ENCODE data around the gene WT1. TPM values are rescaled to one million over a fixed set of nuclear protein-coding genes. Genes with fewer than 3 reads are reported as not detected.

The WT1 gene
- total and polyA plus RNA-seq, 2 of the 8 experiments (the other 6 are each of a cell fraction or from before 2014, with no cell fraction given), result 0.05 to 0.17 TPM

DNA sequence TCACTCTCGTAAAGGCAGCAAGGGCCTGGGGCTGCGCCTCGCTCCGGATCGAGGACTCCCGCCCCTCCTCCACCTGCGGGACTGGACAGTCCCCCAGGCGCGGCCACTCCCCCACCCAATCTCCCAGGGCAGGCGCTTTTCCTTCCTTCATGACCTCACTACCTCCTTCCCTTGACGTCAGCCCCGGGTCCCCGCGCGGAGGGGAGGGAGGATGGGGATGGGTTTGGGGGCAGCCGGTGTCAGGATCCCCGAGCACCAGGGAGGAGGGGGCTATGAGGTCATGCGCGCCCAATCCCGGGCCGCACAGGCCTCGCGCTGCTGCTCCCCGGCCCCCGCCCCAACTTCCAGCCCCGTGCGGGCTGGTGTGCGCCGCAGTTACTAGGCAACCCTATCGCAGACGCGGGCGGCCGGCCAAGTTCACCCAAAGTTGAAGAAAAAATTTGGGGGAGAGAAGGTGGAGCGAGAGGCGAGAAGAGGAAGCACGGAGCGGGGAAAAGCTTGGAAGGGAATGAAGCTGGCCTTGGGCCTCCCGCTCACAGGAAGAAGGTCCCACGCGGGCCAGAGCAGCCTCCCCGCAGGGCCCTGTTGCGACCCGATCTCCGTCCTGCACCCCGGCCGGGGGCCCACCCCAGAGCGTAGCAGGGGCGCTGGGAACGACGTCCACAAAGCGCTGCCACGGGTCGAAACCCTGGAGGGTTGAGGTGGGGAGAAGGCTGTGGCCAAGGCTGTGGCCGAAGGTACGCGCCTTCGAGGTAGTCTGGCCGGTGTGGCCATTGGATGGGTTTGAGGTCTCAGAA is 8.3 kb downstream of the WT1 start (continued):
- TF ChIP-seq KDM1A (IDR thresholded peaks at IDR 0.05; ENCODE audit: borderline replicate concordance, low read length) (no peak), TAF7 (optimal IDR thresholded peaks at IDR 0.05; ENCODE audit: borderline replicate concordance, low read depth, low read length) (no peak), NRF1 (IDR thresholded peaks at IDR 0.05; ENCODE audit: low read depth, low read length) (no peak)

Measured in H1 (cell line).